KMS-11 (cell line): Measurements from ENCODE around the gene FNBP1.

Experiments
- H2AFZ ChIP-seq: fragments of 200-600 bp; sonication (generic); 2 replicates; pipeline ENCODE4 v1.6.1; 2016; ENCODE audit warnings: antibody characterized with exemption, mixed run types, low read depth
- H3K27ac ChIP-seq: fragments of 200-600 bp; sonication (generic); 2 replicates; pipeline ENCODE4 v1.6.1; 2016; ENCODE audit warnings: mild to moderate bottlenecking, mixed run types
- H3K27me3 ChIP-seq: fragments of 200-600 bp; sonication (generic); 2 replicates; pipeline ENCODE4 v1.6.1; 2017; ENCODE audit warnings: mild to moderate bottlenecking, low read depth, mixed run types, moderate library complexity; ENCODE audit not compliant: insufficient read depth
- H3K36me3 ChIP-seq: fragments of 200-600 bp; sonication (generic); 2 replicates; pipeline ENCODE4 v1.6.1; 2017; ENCODE audit warnings: mild to moderate bottlenecking, mixed run types; ENCODE audit not compliant: insufficient read depth
- H3K4me1 ChIP-seq: fragments of 200-600 bp; sonication (generic); 2 replicates; pipeline ENCODE4 v1.6.1; 2016; ENCODE audit warnings: mild to moderate bottlenecking, low read depth, mixed run types; ENCODE audit not compliant: poor library complexity, severe bottlenecking
- H3K4me2 ChIP-seq: fragments of 200-600 bp; sonication (generic); 2 replicates; pipeline ENCODE4 v1.7.0; 2016; ENCODE audit warnings: mild to moderate bottlenecking, mixed run types
- H3K4me3 ChIP-seq: fragments of 200-600 bp; sonication (generic); IDR thresholded peaks from 2 replicates; pipeline ENCODE4 v1.6.1; 2017; ENCODE audit warnings: low read depth, low read length, mixed read lengths; ENCODE audit not compliant: insufficient read depth
- H3K79me2 ChIP-seq: fragments of 200-600 bp; sonication (generic); 2 replicates; pipeline ENCODE4 v1.6.1; 2016; ENCODE audit warnings: low read depth, mixed run types; ENCODE audit not compliant: insufficient read depth
- H3K9ac ChIP-seq: fragments of 200-600 bp; sonication (generic); 2 replicates; pipeline ENCODE4 v1.6.1; 2016; ENCODE audit warnings: mild to moderate bottlenecking, mixed run types
- H4K20me1 ChIP-seq: fragments of 200-600 bp; sonication (generic); 2 replicates; pipeline ENCODE4 v1.6.1; 2016; ENCODE audit warnings: mild to moderate bottlenecking, mixed run types; ENCODE audit not compliant: insufficient read depth
- TF ChIP-seq, protein P1 (sequence below): fragments of 200-600 bp; sonication (generic); conservative IDR thresholded peaks from 2 replicates; pipeline ENCODE4 v1.6.1; 2017; ENCODE audit warnings: low read depth, mild to moderate bottlenecking, antibody characterized with exemption, low read length, moderate library complexity, mixed read lengths

FNBP1 gene

DNA sequence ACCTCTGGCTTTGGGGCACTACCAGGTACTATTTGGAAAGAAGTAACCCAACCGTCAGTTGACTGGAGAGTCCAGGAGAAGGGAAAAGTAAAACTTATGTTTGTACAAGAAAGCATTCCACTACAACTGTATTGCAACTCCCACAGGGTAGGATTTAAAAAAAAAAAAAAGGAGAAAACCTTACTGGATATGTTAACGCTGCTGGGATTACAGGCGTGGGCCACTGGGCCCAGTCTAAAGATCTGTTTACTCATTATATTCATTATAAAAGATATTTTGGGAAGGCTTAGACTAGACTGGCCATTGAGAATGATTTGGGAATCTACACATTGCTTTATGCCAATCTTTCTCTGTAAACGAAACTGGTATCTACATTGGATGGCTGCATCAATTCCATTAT is 121.1 kb downstream of the FNBP1 start:
- no peak overlapping the region for H3K27ac ChIP-seq
- H3K36me3 ChIP-seq = no peaks in the 10 kb centered on the region
- H3K79me2 ChIP-seq = no peaks in the 10 kb centered on the region
- no peaks in the 10 kb centered on the region for H3K27me3 ChIP-seq
- no peak overlapping the region for H3K9ac ChIP-seq
- no peaks in the 10 kb centered on the region for H4K20me1 ChIP-seq
- H3K4me2 ChIP-seq = no peak overlapping the region
- H3K4me3 ChIP-seq = no peak overlapping the region
- no peak overlapping the region for H2AFZ ChIP-seq
- TF ChIP-seq, protein P1, sequence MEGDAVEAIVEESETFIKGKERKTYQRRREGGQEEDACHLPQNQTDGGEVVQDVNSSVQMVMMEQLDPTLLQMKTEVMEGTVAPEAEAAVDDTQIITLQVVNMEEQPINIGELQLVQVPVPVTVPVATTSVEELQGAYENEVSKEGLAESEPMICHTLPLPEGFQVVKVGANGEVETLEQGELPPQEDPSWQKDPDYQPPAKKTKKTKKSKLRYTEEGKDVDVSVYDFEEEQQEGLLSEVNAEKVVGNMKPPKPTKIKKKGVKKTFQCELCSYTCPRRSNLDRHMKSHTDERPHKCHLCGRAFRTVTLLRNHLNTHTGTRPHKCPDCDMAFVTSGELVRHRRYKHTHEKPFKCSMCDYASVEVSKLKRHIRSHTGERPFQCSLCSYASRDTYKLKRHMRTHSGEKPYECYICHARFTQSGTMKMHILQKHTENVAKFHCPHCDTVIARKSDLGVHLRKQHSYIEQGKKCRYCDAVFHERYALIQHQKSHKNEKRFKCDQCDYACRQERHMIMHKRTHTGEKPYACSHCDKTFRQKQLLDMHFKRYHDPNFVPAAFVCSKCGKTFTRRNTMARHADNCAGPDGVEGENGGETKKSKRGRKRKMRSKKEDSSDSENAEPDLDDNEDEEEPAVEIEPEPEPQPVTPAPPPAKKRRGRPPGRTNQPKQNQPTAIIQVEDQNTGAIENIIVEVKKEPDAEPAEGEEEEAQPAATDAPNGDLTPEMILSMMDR = no peak
- H3K4me1 ChIP-seq = no peaks in the 10 kb centered on the region

DNA sequence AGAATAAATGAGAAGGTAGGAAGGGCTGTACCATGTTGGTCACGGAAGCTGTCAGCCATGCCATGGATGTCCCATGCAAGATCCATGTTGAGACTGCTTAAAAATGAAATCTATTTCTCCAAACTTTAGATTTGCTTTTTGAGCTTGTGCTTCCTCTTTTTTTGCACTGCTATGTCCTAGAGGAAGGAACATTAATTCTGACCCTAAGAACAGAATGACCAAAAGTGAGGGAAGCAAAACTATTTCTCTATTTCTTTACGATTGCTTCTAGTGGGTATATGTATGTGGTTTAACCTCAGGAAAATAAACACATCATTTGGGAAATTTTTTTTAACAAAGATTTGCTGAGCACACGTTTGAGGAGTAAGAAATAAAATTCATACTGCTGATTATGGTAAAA is 123.1 kb downstream of the FNBP1 start:
- TF ChIP-seq, protein P1 = no peak
- Histone ChIP-seq H3K27ac (no peak overlapping the region), H3K27me3 (no peaks in the 10 kb centered on the region), H3K4me3 (no peak overlapping the region), H4K20me1 (no peaks in the 10 kb centered on the region), H3K36me3 (no peaks in the 10 kb centered on the region), H2AFZ (no peak overlapping the region), H3K4me2 (no peak overlapping the region), H3K4me1 (no peaks in the 10 kb centered on the region), H3K79me2 (no peaks in the 10 kb centered on the region), H3K9ac (no peak overlapping the region)

DNA sequence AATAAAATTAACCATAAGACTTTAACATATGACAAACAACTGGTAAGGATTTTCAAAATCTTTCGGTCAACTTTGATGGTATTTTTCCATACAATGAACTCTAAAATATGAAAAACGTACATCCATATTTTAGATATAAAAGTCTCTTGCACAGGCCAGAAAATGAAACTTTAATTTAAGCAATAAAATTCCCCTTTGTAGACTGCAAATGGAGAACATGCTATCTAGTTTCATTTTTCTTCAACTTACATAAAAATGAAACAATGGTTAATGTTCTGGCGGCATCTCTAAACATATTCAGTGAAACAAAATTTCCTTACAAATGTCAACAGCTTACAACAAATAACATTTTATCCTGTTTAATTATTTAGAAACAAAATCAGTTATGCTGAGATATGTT is 123.7 kb downstream of the FNBP1 start:
- no peaks in the 10 kb centered on the region for H3K27me3 ChIP-seq
- H3K9ac ChIP-seq = no peak overlapping the region
- H3K4me2 ChIP-seq = no peak overlapping the region
- no peak overlapping the region for H2AFZ ChIP-seq
- TF ChIP-seq, protein P1 = no peak
- no peak overlapping the region for H3K4me3 ChIP-seq
- no peaks in the 10 kb centered on the region for H3K79me2 ChIP-seq
- H4K20me1 ChIP-seq = no peaks in the 10 kb centered on the region
- H3K27ac ChIP-seq = no peak overlapping the region
- no peaks in the 10 kb centered on the region for H3K4me1 ChIP-seq
- no peaks in the 10 kb centered on the region for H3K36me3 ChIP-seq

DNA sequence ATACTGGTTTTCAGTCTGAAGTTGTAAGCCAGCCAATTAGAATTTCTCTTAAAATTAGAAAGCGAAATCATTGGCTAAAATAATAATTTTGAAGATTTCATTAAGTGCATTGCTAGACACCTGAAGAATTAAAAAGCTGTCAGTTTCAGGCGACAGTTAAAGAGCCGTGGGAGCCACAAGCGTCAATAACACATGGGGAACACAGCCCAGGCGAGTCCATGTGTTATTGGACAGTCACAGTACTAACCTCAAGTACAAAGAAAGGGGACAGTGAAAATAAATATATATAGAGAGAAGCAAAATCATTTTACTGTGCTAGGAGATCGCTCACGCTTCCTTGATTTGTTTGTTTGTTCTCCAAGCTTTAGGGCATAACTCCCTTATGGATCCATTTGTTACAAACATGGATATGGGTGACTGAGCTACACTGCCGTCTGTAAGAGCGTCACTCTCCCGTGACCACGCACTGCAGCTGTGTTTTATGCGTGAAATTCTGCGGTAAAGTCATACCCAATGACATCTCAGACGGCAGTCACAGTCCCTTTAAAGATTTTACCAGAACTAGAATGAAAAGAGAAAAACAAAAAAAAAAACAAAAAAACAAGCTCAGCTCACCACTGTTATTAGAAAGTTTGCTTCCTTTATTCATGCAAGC is 124.6 kb downstream of the FNBP1 start:
- H3K4me1 ChIP-seq = no peaks in the 10 kb centered on the region
- H3K4me2 ChIP-seq = no peak overlapping the region
- TF ChIP-seq, protein P1 = no peak
- no peak overlapping the region for H2AFZ ChIP-seq
- H3K9ac ChIP-seq = no peak overlapping the region
- no peaks in the 10 kb centered on the region for H3K27me3 ChIP-seq
- H3K4me3 ChIP-seq = no peak overlapping the region
- no peaks in the 10 kb centered on the region for H3K79me2 ChIP-seq
- no peaks in the 10 kb centered on the region for H4K20me1 ChIP-seq
- no peaks in the 10 kb centered on the region for H3K36me3 ChIP-seq
- H3K27ac ChIP-seq = no peak overlapping the region
